Stimulated activated CD4-positive, alpha-beta T cell treated with anti-CD3 and anti-CD28 coated beads, Interleukin-2, amount 100 ng/mL, for 48 hours (primary cell): ENCODE results near the gene ATF7IP2.
"Not testable (repeated sequence)": the region's sequence is repeated elsewhere in the genome, so short reads cannot be mapped to it uniquely, and the experiment has no call there.

ENCODE experiments used
- DNase-seq, 2 donors: peaks; one replicate each; pipeline ENCODE4 v3.0.0-alpha.2; 2020

The ATF7IP2 gene

DNA sequence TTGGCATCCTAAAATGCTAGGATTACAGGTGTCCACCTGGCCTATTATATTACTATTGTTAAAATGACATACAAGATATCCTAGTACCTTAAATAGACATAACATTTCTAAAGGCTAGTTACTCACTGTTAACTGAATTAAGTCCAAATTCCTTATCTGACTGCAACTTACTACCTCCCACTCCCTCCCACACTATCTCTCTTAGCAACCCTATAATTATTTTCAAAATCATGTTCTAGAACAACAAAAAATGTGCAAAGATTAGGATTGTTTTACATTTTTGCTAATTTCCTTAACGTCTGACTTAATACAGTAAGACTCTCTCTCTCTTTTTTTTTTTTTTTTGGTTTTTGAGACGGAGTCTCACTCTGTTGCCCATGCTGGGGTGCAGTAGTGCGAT, 2.2 kb upstream of the ATF7IP2 start:
- DNase-seq, result no peak

DNA sequence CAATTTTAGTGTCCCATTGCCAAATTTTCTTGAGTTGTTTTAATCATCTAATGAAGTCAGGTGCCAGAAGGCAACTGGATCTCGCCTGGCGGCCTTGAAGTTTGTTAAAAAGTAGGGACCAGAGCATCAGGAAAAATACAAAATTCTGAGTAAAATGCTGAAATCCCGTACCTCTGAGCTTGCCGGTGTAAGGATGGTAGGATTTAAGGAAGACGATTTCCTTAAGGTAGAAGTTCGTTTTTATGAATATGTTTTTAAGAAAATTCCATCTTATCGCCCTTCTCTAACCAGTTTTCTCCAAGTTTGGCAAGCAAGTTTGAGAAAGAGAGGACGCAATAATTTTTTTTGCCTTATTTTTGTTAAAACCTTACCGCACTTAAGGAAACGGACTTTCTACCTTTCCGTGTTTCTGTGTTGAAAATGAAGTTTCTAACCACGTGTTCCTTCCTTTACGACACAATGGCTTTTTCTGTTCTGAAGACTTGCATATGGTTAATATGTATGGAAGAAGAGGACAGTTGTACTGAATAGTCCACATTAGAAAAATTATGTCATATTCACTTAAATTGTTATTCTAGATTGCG, 748 bp downstream of the ATF7IP2 start:
- no peak for DNase-seq

DNA sequence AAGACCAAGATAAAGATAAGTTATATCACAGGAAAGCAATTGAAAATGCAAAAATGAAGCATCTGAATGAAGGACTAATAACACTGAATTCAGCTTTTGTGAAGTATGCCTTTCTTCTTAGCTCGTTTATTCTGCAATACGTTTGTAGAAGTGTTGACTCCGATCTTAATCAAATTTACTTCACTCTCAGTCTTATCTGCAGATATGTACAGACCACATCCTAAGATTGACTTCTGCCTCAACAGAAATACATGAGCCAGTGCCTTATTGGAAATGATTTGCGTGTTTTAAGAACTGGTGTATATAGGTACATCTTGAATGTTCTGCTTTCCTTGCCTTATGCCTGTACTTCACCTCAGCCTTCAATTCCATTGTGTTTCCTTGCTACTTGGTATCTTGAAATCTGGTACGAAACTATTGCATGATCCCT, 1.3 kb downstream of the ATF7IP2 start:
- DNase-seq, result no peak

DNA sequence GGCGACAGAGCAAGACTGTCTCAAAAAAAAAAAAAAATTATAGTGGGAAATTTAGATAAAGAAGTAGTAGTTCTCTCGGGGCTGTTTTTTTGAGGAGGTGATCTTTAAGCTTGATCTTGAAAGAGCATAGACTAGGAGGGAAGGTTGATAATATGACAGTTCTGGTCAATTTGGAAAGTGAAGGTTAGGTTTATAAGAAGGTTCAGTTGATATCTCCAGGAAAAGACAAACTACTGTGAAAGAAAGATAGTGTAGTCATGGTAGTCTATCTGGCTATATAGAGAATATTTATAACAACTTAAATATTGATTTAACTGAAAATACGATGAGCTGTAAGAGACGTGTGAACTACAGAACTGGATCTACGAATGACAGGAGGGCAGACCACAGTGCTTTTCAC, 3.1 kb downstream of the ATF7IP2 start:
- DNase-seq, result no peak

DNA sequence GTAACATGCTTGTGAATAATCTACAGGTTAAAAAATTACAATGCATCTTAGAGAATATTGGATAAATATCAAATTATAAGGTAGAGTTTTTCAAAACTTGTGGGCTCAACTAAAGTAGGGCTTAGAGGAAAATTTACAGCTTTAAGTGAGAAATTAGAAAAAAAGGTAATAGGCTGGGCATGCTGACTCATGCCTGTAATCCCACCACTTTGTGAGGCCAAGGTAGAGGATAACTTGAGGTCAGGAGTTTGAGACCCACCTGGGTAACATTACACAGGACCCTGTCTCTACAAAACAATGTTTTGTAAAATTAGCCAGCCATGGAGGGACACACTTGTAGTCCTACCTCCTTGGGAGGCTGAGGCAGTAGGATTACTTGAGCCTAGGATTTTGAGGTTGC, 4.5 kb downstream of the ATF7IP2 start:
- no peak for DNase-seq

DNA sequence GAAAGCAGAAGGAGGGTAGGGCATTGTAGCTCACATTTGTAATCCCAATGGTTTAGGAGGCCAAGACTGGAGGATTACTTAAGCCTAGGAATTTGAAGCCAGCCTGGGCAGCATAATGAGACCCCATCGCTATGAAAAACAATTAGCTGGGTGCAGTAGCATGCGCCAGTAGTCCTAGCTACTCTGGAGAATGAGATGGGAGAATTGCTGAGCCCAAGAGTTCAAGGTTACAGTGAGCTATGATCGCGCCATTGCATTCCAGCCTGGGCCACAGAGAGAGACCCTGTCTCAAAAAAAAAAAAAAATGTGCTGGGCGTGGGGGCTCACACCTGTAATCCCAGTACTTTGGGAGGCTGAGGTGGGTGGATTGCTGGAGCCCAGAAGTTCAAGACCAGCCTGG, 5.0 kb downstream of the ATF7IP2 start:
- no peak for DNase-seq

DNA sequence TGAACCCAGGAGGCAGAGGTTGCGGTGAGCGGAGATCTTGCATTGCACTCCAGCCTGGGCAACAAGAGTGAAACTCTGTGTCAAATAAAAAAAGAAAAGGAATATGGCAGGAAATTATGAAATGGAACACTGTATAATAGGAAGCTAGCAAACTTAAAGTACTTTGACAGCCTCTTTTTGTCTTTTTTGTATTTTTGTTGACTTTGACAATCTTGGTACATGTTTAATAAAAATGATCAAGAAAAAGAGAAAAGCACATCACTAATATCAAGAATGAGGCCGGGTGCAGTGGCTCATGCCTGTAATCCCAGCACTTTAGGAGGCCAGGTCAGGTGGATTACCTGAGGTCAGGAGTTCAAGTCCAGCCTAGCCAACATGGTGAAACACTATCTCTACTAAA, 5.5 kb downstream of the ATF7IP2 start:
- no peak for DNase-seq

DNA sequence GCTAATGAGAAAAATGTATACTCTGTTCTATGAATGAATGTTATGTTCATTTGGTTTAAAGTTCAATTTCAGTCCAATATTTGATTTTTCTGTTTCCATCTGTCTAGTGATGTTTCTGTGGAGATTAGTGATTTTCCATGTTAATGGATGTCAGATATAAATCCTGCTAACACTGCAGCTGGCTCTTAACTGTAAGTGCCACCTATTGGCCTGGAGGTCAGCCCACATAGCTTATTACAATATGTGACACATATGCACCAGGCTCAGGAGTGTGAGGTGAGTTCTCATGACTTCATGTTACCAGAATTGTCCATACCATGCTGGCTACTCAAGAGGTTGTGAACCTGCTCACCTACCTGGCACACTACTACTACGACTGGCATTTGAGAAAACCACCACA, 17.1 kb downstream of the ATF7IP2 start:
- DNase-seq, result no peak

DNA sequence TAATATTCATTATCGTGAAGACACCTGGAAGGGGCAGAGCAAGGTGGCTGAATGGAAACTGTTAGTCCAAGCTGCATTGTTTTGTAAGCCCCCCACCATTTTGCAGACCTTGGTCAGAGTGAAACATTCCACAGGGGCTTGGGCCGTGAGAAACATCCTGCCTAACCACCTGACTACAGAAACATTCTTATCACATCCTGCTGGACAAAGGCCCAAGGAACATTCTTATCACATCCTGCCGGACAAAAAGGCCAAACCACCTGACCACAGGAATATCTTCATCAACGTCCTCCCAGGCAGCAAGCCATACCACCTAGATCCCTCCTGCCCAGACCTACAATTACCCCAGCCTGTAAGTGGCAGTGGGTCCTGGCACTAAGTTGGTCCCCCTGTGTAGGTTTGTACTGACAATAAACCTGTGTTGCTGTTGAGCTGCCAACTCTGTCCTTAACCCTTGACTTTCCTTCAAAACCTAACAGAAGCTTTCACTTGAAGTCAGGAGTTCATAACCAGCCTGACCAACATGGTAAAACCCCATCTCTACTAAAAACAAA, 19.6 kb downstream of the ATF7IP2 start:
- DNase-seq, result no peak

DNA sequence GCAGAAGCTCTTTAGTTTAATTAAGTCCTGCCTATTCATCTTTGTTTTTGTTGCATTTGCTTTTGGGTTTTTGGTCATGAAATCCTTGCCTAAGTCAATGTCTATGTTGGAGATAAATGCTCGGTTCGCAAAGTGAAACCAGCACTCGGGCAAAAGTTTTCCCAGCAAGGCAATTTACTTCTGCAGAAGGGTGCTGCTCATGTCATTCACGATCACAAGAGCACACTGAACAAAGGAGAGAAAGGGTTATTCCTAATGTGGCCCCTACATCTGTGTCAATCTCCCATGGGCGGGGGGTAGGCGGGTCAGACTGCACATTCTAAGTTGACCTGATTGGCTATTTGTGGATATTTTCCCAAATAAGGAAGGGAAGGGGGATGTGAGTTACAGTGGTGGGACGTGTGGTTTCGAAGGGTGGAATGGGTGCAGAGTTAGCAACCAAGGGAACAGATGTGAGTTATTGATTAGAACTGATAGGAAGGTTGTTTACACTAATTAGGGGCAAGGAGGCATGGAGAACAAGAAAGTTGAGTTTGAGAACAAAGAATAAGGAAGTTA, 23.0 kb downstream of the ATF7IP2 start:
- DNase-seq, result no peak

DNA sequence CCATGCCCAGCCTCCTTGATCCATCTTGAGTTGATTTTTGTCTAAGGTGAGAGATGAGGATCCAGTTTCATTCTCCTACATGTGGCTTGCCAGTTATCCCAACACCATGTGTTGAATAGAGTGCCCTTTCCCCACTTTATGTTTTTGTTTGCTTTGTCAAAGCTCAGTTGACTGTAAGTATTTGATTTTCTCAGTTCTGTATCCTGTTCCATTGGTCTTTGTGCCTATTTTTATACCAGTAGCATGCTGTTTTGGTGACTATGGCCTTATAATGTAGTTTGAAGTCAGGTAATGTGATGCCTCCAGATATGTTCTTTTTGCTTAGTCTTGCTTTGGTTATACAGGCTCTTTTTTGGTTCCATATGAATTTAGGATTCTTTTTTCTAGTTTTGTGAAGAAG, 23.9 kb downstream of the ATF7IP2 start:
- not testable (repeated sequence) for DNase-seq

DNA sequence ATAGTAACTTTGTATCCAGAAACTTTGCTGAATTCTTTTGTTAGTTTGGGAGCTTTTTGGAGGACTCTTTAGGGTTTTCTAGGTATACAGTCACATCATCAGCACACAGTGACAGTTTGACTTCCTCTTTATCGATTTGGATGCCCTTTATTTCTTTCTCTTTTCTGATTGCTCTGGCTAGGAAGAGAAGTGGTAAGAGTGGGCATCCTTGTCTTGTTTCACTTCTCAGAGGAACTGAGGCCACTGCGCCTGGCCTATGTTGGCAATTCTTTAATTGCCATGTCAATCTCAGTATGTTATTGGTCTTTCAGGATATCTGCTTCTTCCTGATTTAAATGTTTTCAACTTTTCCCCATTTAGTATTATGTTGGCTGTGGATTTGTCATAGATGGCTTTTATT, 24.6 kb downstream of the ATF7IP2 start:
- no peak for DNase-seq

DNA sequence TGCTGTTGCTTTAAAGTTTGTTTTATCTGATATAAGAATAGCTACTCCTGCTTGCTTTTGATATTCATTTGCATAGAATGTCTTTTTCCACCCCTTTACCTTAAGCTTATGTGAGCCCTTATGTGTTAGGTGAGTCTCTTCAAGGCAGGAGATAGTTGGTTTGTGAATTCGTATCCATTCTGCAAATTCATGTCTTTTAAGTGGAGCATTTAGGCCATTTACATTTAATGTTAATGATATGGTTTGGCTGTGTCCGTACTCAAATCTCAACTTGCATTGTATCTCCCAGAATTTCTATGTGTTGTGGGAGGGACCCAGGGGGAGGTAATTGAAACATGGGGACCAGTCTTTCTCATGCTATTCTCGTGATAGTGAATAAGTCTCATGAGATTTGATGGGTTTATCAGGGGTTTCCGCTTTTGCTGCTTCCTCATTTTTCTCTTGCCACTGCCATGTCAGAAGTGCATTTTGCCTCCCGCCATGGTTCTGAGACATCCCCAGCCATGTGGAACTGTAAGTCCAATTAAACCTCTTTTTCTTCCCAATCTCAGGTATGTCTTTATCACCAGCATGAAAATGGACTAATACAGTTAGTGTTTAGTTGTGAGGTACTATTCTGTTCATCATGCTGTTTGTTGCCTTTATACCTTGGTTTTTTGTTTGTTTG, 27.2 kb downstream of the ATF7IP2 start:
- no peak for DNase-seq

DNA sequence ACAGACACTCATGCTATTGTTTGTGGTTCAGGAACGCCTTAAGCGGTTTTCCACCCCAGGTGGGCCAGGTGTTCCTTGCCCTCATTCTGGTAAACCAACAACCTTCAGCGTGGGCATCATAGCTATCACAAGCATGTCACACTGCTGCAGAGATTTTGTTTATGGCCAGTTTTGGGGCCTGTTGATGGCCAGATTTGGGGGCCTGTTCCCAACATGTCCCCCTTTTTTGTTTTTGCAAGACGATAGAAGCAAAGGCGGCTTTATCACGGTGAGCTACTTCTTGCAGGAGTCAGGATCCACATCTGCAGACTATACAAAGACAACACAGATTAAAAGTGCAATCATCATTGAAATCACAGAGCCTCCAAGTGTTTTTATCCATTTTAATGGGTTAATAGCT, 32.3 kb downstream of the ATF7IP2 start:
- DNase-seq, result not testable (repeated sequence)

DNA sequence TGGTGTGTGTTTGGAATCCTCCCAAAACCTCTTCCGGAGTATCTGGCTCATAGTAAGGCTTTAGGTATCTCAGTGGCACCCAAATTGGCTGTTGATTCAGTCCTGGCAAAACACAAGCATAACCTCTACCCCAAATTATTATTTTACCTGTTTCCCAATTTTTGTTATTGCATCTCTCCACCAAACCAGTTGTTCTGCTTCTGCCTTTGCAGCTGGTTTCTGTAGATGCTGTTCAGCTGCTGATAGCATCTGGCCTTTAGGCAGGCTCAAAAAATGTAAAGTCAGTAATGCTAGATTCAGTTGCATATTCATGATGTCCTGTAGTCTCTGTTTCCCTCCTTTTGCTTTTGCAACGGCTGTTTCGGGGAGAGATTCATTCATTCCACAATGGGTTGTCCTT, 33.8 kb downstream of the ATF7IP2 start:
- no peak for DNase-seq

DNA sequence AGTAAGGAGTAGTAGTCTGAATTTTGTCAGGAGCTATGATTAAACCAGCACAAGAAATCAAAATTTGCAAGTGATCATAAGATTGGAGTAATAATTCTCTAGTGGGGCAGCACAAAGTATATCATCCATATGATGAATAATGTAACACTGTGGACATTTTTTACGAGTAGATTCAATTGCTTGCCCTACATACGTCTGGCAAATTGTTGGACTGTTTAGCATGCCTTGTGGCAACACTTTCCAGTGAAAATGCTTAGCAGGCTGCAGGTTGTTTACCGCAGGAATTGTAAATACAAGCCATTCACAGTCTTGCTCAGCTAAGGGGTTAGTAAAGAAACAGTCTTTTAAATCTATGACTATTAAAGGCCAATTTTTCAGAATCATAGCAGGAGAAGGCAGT, 35.7 kb downstream of the ATF7IP2 start:
- DNase-seq, result no peak

DNA sequence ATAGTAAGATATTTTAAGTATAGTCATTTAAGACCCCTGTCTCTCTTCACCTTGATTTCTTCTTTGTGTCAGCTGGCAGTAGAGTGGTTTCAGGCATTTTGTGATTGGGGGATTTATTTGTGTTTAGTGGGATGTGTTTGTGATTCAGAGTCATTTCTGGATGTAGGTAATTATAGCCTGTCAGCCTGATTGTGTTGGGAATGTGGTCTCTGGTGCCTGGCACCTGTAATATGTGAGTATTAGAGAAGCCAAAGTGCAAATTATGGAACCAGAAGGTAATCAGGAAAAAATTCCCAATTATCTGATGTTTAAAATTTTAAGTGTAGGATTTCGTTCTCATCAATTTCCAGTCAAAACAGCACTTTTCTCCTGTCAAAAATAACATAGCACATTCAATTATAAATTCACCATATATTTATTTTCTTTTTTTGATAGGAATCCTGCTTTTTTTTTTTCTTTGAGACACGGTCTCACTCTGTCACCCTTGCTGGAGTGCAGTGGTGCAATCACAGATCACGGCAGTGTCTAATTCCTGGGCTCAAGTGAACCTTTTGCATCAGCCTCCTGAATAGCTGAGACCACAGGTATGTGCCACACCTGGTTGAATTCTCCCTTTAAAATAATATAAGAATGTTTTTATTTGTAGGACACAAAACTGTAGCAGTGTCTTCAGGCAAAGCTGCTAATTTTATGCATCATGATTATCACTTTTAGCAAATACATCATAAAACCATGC, 42.7 kb downstream of the ATF7IP2 start:
- DNase-seq, result no peak

DNA sequence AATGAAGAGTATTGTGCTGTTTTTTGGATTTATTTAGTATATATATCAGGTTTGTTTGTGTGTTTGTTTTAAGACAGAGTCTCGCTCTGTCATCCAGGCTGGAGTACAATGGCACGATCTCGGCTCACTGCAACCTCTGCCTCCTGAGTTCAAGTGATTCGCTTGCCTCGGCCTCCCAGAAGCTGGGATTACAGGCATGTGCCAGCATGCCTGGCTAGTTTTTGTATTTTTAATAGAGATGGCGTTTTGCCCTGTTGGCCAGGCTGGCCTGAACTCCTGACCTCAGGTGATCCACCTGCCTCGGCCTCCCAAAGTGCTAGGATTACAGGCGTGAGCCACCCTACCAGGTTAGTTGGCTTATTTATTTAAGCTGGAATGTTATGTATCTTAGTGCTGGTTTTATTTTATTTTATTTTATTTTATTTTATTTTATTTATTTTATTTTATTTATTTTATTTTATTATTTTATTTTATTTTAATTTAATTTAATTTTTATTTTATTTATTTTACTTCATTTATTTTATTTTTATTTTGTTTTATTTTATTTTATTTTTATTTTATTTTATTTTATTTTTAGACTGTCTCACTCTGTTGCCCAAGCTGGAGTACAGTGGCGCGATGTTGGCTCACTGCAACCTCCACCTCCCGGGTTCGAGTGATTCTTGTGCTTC, 43.6 kb downstream of the ATF7IP2 start:
- not testable (repeated sequence) for DNase-seq

DNA sequence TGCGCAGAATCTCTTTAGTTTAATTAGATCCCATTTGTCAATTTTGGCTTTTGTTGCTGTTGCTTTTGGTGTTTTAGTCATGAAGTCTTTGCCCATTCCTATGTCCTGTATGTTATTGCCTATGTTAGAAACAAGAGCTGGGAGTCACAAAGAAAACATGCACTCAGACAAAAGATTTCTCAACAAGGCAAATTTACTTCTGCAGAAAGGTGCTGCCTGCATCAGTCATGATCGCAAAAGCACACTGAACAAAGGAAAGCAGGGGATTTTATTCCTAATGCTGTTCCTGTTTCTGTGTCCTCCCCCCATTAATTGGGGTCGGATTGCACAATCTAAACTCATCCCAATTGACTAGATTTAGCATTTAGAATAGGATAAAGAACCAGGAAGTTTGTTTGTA, 55.9 kb downstream of the ATF7IP2 start:
- no peak for DNase-seq

DNA sequence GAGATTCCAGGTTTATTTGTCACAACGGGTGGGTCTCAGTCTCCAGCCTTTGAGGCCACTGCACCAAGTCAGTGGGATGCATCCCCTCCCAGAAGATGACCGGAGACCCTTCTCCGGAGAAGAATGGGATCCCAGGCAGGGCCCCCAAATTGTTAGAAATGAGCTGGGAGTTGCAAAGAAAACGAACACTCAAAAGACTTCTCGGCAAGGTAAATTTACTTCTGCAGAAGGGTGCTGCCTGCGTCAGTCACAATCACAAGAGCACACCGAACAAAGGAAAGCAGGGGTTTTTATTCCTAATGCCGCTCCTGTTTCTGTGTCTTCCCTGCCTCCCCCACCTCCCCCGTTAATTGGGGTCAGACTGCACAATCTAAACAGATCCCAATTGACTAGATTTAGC, 61.4 kb downstream of the ATF7IP2 start:
- DNase-seq, result no peak

DNA sequence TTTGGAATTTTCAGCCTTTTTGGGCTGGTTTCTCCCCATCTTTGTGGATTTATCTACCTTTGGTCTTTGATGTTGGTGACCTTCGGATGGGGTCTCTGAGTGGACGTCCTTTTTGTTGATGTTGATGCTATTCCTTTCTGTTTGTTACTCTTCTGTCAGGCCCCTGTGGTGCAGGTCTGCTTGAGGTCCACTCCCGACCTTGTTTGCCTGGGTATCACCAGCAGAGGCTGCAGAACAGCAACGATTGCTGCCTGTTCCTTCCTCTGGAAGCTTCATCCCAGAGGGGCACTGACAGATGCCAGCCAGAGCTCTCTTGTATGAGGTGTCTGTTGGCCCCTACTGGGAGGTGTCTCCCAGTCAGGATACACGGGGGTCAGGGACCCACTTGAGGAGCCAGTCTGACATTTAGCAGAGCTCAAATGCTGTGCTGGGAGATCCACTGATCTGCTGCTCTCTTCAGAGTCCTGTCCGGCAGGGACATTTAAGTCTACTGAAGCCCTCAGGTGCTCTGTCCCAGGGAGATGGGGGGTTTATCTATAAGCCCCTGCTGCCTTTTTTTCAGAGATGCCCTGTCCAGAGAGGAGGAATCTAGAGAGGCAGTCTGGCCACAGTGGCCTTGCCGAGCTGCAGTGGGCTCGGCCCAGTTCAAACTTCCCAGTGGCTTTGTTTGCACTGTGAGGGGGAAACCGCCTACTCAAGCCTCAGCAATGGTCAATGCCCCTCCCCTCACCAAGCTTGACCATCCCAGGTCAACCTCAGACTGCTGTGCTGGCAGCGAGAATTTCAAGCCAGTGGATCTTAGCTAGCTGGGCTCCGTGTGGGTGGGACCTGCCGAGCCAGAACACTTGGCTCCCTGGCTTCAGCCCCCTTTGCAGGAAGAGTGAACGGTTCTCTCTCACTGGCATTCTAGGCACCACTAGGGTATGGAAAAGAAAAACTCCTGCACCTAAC, 66.6 kb downstream of the ATF7IP2 start:
- not testable (repeated sequence) for DNase-seq

DNA sequence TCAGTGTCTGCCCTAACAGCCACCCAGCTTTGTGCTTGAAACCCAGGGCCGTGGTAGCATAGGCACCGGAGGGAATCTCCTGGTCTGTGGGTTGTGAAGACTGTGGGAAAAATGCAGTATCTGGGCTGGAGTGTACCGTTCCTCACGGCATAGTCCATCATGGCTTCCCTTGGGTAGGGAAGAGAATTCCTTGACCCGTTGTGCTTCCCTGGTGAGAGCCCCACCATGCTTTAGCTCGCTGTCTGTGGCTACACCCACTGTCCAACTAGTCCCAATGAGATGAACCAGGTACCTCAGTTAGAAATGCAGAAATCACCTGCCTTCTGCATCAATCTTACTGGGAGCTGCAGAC, 67.3 kb downstream of the ATF7IP2 start:
- no peak for DNase-seq
